Stimulated activated CD8-positive, alpha-beta memory T cell treated with anti-CD3 and anti-CD28 coated beads, Interleukin-15, amount 100 ng/mL, for 48 hours (primary cell): ENCODE results near the gene SLMAP.

Source experiments
- DNase-seq, 2 donors: peaks; one replicate each; pipeline ENCODE4 v3.0.0-alpha.2; 2020; ENCODE audit warnings: low read depth in 2 of 2

SLMAP gene

DNA sequence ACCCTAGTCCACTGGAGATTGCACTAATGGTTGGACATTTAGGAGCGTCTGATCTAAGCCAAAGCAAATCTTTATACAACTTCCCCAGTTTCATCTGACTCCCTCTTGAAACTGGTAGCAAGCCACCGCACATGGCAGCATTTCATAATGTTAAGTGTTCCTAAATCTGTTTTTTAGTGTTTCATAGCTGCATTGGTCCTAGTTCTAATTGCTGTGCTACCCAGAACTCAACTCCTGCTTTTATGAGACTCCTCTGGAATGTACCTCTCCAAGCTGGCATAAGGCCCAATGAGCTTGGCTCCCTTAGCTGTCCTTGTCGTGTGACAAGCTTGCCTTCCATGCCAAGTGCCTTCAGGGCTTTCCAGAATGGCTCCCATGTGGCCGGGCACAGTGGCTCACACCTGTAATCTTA is 186.8 kb downstream of the SLMAP start:
- no peak for DNase-seq

DNA sequence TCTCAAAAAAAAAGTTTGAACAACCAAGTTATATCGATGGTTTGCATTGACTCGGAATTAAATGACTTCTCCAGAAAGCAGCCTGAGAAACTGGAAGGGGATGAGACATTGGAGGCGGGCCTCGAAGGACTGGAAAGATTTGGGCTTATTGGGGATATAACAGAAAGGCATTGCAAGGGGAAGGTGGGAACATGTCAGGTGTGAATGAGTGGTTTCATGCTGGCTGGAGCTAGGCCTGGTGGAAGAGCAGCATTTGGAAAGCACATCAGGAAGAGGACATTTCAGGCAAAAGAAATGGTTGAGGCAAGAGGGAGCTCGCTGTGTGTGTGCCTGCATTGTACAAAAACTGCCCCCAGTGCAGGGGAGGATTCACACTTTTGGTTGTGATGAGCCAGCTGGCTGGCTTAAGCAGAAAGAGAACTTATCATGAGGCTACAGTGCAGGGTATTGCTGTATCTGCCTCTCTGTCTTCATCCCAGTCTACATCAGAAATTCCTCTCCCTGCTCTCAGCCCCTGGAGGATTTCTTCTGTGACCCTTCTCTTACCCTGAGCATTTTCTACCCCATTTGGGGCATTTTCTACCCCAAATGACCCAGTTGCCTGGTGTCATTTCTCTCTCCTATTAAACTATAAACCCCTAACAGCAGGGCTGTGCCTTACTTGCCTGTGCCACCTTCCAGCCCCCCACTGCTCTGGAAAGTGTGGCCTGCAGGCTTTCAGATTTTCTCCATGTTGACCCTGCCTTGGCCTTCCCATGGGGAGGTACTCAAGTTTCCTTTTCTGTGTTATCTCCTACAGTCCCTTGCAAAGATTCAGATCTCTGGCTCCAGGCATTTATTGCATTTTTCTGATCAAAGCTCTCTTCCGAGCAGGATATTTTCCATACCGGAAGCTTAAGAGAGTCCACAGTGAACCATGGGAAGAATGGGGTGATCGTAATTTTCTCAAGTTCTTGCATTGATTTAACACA is 187.7 kb downstream of the SLMAP start:
- no peak for DNase-seq

DNA sequence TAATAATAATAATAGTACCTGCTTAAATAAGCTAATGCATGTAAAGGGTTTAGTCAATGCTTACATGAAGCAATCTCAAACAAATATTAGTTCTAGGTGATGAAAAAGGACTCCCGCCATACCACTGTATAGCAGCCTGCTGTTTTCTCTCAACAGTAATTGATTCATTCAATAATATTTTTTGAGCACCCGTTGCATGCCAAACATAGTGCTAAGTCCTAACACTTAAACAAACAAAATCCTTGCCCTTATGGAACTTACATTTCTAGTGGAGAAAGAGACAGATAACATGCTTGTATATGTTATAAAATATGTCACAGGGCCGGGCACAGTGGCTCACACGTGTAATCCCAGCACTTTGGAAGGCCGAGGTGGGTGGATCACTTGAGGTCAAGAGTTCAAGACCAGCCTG is 190.9 kb downstream of the SLMAP start:
- DNase-seq: no peak

- no peak for DNase-seq
These were observed 192.1 kb downstream of the SLMAP start for GRCh38 chr3:57948080-57948671.

GRCh38 chr3:57948781-57949242 is 192.7 kb downstream of the SLMAP start:
- no peak for DNase-seq

GRCh38 chr3:57949344-57949743 is 193.2 kb downstream of the SLMAP start:
- DNase-seq: no peak

DNA sequence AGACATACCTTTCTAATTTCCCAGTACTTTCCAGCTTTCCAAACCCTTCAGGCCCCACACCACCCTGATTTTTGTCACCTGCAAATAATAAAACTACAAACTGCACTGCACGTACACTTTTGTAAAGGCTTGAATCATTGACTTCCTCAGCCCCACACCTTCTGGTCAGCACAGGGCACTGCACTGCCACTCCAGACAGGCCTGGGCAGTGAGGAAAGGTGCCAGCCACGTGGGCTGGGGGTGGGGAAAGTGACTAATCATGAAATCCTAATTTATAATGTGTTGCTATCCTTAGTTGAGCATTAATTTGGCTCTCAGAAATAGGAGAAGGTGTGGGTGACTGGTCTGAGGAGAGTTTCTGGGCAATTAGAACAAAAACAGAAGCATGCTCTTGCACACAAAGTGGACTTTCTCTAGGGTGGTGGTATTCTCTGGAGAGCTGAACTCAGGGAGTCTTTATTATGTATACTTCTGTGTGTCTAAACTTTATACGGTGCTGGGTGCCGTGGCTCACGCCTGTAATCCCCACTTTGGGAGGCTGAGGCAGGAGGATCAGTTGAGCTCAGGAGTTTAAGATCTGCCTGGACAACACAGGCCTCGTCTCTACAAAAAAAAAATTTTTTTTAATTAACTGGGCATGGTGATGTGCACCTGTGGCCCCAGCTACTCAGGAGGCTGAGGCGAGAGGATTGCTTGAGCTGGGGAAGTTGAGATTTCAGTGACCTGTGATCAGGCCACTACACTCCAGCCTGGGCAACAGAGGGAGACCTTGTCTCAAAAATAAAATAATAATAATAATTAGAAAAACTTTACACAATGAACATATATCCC is 193.9 kb downstream of the SLMAP start:
- DNase-seq: no peak

DNA sequence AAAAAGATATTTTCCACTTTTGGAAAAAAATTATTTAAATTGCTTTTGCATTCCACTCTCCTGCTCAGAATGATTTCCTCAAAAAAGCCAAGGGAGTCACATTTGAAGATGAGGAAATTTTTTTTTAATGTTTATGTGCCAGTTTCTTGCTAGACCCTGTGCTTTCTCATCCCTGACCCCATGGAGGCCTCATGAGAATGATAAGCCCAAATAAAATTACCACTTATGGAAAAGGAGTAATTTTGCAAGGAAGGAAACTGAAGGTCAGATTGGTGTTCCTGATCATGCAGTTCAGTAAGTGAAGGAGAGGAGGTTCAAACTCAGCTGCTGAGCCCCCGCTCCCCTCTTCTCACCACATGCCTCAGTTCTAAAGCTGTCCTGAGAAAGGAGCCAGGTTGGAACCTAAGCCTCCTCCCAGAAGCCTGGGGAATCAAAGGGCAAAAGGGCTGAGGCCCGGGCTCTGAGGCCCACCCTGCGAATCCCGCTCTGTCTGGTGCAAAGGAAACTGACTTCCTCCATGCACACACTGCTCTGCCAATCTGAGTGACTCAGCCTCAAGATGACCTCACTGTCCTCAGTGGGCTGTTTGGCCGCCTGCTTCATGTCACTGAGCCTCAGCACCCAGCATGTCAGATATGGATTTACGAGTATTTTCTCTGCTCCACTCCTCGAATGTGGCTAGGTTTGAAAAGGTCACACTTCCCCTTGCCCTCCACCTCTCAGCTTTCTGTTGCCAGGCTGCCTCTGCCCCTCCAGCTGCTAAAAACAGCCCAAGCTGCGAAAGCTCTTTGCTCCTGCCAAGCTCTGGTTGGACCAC is 195.2 kb downstream of the SLMAP start:
- no peak for DNase-seq

DNA sequence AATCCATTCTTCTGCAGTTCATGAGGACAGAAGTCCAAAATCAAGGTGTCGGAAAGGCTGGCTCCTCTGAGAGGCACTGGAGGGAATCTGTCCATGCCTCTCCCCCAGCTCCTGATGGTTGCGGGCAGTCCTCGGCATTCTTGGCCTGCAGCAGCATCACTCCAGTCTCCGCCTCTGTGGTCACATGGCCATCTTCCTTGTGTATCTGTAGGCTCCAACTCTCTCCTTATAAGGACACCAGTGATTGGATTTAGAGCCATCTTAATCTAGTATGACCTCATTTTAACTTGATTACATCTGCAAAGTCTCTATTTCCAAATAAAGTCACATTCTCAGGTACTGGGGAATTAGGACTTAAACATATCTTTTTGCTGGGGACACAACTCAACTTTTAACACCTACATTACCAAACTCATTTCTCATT is 196.1 kb downstream of the SLMAP start:
- DNase-seq: no peak

DNA sequence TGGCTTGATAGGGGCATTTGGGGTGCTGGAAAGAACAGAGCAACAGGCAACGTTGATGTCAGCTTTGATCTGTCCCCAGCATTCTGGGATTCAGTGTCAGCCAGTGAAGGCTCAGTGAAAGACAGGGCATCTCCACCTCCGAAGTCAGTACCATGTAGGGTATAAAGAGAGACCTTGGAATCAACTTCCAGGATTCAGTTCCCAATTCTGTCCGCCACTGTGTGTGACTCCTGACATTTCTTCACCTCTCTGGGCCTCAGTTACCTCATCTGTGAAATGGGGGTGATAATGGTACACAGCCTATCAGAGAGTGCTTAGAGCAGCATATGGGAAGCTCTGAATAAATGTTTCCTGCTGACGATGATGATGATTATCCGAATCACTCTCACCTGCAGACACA is 196.5 kb downstream of the SLMAP start:
- no peak for DNase-seq

DNA sequence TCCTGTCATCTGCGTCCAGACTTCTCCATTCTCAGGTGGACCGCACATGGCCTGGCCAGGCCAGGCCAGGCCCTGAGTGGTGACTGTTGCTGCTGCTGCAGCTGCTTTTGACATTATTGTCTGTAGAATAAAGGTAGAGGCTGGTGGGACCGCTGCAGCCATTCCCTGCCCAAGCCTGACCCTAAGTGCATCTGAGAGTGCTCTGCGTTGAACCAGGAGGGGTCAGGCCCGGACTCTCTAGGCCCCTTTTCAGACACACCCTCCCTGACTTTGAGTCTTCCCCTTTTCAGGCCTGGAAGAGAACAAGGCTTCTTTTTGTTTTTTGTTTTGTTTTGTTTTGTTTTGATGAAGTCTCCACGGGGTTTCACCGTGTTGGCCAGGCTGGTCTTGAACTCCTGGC is 197.5 kb downstream of the SLMAP start:
- no peak for DNase-seq

DNA sequence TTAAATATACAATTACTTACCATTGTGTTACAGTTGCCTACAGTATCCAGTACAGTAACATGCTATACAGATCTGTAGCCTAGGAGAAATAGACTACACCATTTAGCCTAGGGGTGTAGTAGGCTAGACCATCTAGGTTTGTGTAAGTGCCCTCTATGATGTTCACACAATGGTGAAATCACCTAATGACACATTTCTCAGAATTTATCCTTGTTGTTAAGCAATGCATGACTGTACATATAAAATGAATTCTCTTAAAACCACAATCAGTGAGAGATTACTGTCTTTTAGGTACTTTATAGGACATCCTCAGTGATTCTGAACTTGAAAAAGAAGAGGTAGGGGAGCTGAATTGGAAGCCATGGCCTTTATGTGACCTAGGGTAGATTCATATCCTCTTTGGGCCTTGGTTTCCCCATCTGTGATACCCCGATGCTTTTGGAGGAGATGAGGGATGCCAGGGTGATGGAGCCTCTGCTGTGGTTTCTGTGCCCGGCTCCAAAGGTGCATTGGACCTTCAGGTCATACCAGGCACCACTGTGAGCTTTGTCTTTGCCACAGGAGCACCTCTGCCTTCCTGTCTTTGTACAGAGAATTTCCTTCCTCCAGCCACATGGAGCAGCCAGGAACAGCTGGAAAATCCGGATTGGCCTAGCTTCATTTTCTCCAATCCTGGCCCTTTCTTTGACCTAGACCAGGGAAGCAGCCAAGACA is 200.2 kb downstream of the SLMAP start:
- no peak for DNase-seq

GRCh38 chr3:57956833-57957174 is 200.7 kb downstream of the SLMAP start:
- no peak for DNase-seq

- DNase-seq: no peak
These were observed 201.7 kb downstream of the SLMAP start for GRCh38 chr3:57957824-57958223.

GRCh38 chr3:57958642-57959422 is 202.7 kb downstream of the SLMAP start:
- no peak for DNase-seq

DNA sequence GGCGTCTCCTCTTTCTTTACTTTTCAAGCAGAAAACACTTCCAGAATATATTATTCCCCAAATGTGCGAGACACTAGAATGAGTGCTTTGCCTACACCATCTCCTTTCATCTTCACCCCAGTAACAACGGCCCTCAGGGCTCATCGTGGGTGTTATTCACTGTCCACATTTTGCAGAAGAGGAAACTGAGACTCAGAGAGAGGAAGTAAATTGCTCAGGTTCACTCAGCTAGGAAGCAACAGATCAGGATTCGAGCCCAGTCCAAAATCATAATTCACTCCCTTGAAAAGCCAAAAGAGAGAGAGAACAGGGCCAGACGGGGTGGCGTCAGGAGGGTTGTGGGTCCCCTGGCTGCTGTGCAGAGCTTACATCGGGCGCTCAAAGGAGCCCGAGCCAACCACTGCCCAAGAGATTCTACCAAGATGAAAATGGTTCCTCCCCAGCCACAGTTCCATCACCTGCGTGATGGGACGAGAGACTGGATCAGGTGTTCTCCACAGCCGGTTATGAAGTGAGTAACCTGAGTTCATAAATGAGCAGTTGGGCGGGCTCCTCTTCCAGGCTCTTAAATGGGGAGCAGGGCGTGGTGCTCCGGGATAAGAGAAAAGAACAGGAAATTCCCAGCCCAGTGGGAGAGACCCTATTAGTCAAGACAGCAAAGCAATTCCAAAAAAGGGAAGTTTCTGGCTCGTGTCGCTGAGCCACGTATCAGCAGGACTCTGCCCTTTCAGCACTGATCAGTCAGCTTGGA is 203.5 kb downstream of the SLMAP start:
- DNase-seq: no peak

- DNase-seq: no peak
These were observed 204.0 kb downstream of the SLMAP start for GRCh38 chr3:57960174-57960505.

- DNase-seq: no peak
These were observed 205.2 kb downstream of the SLMAP start for GRCh38 chr3:57961177-57961827.
